ENCODE measurements around the gene CYSRT1. TPM values are rescaled to one million over a fixed set of nuclear protein-coding genes. Genes with fewer than 3 reads are reported as not detected.

Gene CYSRT1
- total RNA-seq, 1 experiment from 2014 or later = 1.7 TPM

GRCh38 chr9:137227853-137228505, 3.0 kb downstream of the CYSRT1 start:
- Mint-ChIP-seq H3K9me3 (ENCODE audit: unreplicated experiment) (no peaks in the 10 kb centered on the region), H3K4me1 (ENCODE audit: low read depth, unreplicated experiment) (peaks cover 13% of the 10 kb centered on the region), H3K27me3 (ENCODE audit: insufficient read depth, unreplicated experiment) (no peaks in the 10 kb centered on the region), H3K4me3 (ENCODE audit: unreplicated experiment) (no peak overlapping the region), H3K27ac (ENCODE audit: unreplicated experiment) (no peak overlapping the region), H3K36me3 (ENCODE audit: insufficient read depth, unreplicated experiment) (peaks cover 8% of the 10 kb centered on the region)
- H3K4me1 ChIP-seq = peaks cover 38% of the 10 kb centered on the region
- intact Hi-C loops (cut with micrococcal nuclease; ENCODE audit: unreplicated experiment) = loop anchor here (1.0 to 2.0 kb wide), 4 partner anchors 8 to 111 kb away; partner anchors contain the start of genes ANAPC2 and SSNA1
- CTCF ChIA-PET = interaction anchor here (0.6 to 2.4 kb wide), 13 partner anchors 9 to 181 kb away, joined by 3 to 20 read pairs (median 6); partner anchors contain the start of genes ANAPC2, LRRC26 and SSNA1
- POLR2A ChIA-PET = interaction anchor here (1.0 kb wide), 1 partner anchor 9 kb away, joined by 3 read pairs; no protein-coding TSS in a partner anchor
- no peaks in the 10 kb centered on the region for H3K36me3 ChIP-seq (ENCODE audit: control insufficient read depth, insufficient read depth, low read length)
- no peak for DNase-seq
- H3K27me3 ChIP-seq (replicated peaks; ENCODE audit: control insufficient read depth, insufficient read depth, low read length) = no peaks in the 10 kb centered on the region
- TF ChIP-seq CTCF (IDR thresholded peaks at IDR 0.05; ENCODE audit: insufficient read depth in 1 of 2, low read depth in 1 of 2, low read length in 1 of 2, severe bottlenecking in 1 of 2, unreplicated experiment in 1 of 2) = no peak
- H3K4me3 ChIP-seq (ENCODE audit: low read depth, low read length) = no peak overlapping the region
- no TSS peak for BruUV-seq (replicated peaks)
- H3K9me3 ChIP-seq = no peaks in the 10 kb centered on the region

- no peak for DNase-seq
- H3K9me3 Mint-ChIP-seq (ENCODE audit: unreplicated experiment) = no peaks in the 10 kb centered on the region
- H3K36me3 Mint-ChIP-seq (ENCODE audit: insufficient read depth, unreplicated experiment) = peaks cover 2% of the 10 kb centered on the region
- no peak for TF ChIP-seq CTCF (IDR thresholded peaks at IDR 0.05; ENCODE audit: insufficient read depth in 1 of 2, low read depth in 1 of 2, low read length in 1 of 2, severe bottlenecking in 1 of 2, unreplicated experiment in 1 of 2)
- H3K4me3 Mint-ChIP-seq (ENCODE audit: unreplicated experiment) = no peak overlapping the region
- intact Hi-C loops (cut with micrococcal nuclease; ENCODE audit: unreplicated experiment) = no loop called here
- no peaks in the 10 kb centered on the region for H3K9me3 ChIP-seq
- H3K27ac Mint-ChIP-seq (ENCODE audit: unreplicated experiment) = no peak overlapping the region
- no peaks in the 10 kb centered on the region for H3K27me3 Mint-ChIP-seq (ENCODE audit: insufficient read depth, unreplicated experiment)
- no TSS peak for BruUV-seq (replicated peaks)
- peaks cover 13% of the 10 kb centered on the region for H3K4me1 Mint-ChIP-seq (ENCODE audit: low read depth, unreplicated experiment)
- no peaks in the 10 kb centered on the region for H3K36me3 ChIP-seq (ENCODE audit: control insufficient read depth, insufficient read depth, low read length)
- CTCF ChIA-PET = interaction anchor here (1.7 kb wide), 1 partner anchor 14 kb away, joined by 8 read pairs; no protein-coding TSS in a partner anchor
- peaks cover 38% of the 10 kb centered on the region for H3K4me1 ChIP-seq
- no peaks in the 10 kb centered on the region for H3K27me3 ChIP-seq (replicated peaks; ENCODE audit: control insufficient read depth, insufficient read depth, low read length)
- POLR2A ChIA-PET = no interaction called here
- no peak overlapping the region for H3K4me3 ChIP-seq (ENCODE audit: low read depth, low read length)
Observed at GRCh38 chr9:137228506-137228967, 3.6 kb downstream of the CYSRT1 start.

- DNase-seq = no peak
- peaks cover 13% of the 10 kb centered on the region for H3K4me1 Mint-ChIP-seq (ENCODE audit: low read depth, unreplicated experiment)
- intact Hi-C loops (cut with micrococcal nuclease; ENCODE audit: unreplicated experiment) = no loop called here
- H3K9me3 Mint-ChIP-seq (ENCODE audit: unreplicated experiment) = no peaks in the 10 kb centered on the region
- H3K4me3 Mint-ChIP-seq (ENCODE audit: unreplicated experiment) = no peak overlapping the region
- no TSS peak for BruUV-seq (replicated peaks)
- no peaks in the 10 kb centered on the region for H3K36me3 ChIP-seq (ENCODE audit: control insufficient read depth, insufficient read depth, low read length)
- H3K4me1 ChIP-seq = peaks cover 38% of the 10 kb centered on the region
- no peak for TF ChIP-seq CTCF (IDR thresholded peaks at IDR 0.05; ENCODE audit: insufficient read depth in 1 of 2, low read depth in 1 of 2, low read length in 1 of 2, severe bottlenecking in 1 of 2, unreplicated experiment in 1 of 2)
- peaks cover 4% of the 10 kb centered on the region for H3K36me3 Mint-ChIP-seq (ENCODE audit: insufficient read depth, unreplicated experiment)
- no peaks in the 10 kb centered on the region for H3K27me3 ChIP-seq (replicated peaks; ENCODE audit: control insufficient read depth, insufficient read depth, low read length)
- ChIA-PET POLR2A (interaction anchor here (0.6 to 0.7 kb wide), 2 partner anchors 12 to 59 kb away, joined by 3 to 4 read pairs; partner anchors contain the start of gene TUBB4B), CTCF (interaction anchor here (0.6 to 0.7 kb wide), 2 partner anchors 11 to 180 kb away, joined by 3 to 5 read pairs; no protein-coding TSS in a partner anchor)
- H3K4me3 ChIP-seq (ENCODE audit: low read depth, low read length) = no peak overlapping the region
- H3K9me3 ChIP-seq = no peaks in the 10 kb centered on the region
- no peaks in the 10 kb centered on the region for H3K27me3 Mint-ChIP-seq (ENCODE audit: insufficient read depth, unreplicated experiment)
- H3K27ac Mint-ChIP-seq (ENCODE audit: unreplicated experiment) = no peak overlapping the region
Observed at GRCh38 chr9:137228968-137229896, 4.3 kb downstream of the CYSRT1 start.
